HG03039 (cell line): Measurements from ENCODE around the gene PRAMEF4.
"Not testable (repeated sequence)": the region's sequence is repeated elsewhere in the genome, so short reads cannot be mapped to it uniquely, and the experiment has no call there.

Experiments
- ATAC-seq: cut with Tn5 transposase; IDR thresholded peaks from one replicate; pipeline ENCODE4 v1.9.1; 2021; ENCODE audit warnings: mild to moderate bottlenecking, moderate library complexity; ENCODE audit not compliant: unreplicated experiment

Gene PRAMEF4

DNA sequence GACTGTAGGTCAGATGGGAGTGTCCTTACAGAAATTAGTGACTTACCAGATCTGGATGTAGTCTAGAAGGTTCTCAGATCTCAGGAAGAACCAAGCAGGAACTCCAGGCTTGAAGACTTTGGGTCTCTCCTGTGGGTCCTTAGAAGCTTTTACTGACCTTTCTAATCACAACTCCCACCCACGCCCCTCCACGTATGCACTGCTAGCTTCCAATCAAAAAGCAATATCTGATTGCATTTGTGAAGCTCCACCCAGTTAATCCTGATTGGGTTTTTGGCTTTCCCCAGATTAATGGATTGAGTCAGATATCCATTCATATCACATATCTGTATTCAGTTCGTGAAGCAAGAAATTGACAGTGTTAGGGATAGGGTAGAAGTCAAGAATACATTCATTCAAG, at the start of gene PRAMEF4:
Gene PRAMEF4, minus strand, starts transcription at position 101 of the 400 bp plus-strand sequence. CDS start 2,807 bp downstream, outside the sequence.
- ATAC-seq, result not testable (repeated sequence)

DNA sequence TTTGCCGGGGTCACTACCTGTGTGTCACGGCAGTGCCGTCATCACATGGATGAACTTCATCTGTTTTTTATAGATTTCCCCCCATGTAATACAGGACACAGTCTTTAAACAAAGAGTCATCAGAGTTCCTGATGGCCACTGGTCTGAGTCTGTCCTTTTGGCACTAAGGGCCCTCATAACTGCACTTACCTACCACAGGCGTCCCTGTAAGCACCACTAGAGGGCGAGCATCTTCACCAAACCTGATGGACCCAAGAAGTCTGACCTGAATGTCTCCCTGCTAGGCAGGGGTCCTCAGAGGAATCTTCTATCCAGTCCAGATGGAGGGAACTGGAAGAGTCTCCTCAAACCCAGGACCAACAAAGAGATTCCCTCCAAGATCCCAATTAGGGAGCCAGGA, 38.4 kb upstream of the PRAMEF4 start:
- ATAC-seq, result not testable (repeated sequence)

DNA sequence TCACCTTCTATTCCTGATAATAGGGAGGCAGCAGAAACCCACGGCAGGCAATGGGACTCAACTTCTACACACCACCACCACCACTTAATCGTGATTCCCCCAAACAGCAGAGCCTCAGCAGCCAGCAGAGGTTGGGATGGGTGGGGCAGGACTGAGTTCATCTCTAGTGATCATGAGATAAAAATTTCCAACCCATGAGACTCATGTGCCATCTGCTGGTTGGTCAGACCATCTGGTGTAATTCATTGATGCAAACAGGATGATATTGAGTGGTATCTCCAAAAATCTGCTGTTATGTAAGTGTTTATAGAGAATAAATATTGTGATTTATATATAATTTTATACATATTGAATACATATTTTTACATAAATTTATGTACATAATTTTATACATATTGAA, 35.7 kb upstream of the PRAMEF4 start:
- not testable (repeated sequence) for ATAC-seq

DNA sequence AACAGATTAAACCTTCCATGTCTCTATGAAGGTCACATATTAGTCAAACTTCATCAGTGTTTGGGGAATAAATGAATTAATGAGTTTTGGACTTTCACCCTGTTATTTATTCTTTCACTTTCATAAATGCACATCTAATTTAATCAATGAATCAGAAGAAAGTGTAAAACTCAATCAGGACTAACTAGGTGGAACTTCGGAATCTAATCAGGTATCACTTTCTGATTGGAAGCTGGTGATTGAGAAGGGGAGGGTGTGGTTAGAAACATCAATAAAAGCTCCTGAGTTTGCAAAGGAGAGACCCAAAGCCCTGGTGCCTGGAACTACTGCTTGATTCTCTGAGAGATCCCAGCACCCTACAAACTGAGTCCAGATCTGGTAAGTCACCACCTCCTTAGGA, 30.3 kb upstream of the PRAMEF4 start, which contains the start of gene PRAMEF7:
Gene PRAMEF7, plus strand, starts transcription at position 301 of the 400 bp plus-strand sequence. CDS start 1,083 bp downstream, outside the sequence.
- not testable (repeated sequence) for ATAC-seq

DNA sequence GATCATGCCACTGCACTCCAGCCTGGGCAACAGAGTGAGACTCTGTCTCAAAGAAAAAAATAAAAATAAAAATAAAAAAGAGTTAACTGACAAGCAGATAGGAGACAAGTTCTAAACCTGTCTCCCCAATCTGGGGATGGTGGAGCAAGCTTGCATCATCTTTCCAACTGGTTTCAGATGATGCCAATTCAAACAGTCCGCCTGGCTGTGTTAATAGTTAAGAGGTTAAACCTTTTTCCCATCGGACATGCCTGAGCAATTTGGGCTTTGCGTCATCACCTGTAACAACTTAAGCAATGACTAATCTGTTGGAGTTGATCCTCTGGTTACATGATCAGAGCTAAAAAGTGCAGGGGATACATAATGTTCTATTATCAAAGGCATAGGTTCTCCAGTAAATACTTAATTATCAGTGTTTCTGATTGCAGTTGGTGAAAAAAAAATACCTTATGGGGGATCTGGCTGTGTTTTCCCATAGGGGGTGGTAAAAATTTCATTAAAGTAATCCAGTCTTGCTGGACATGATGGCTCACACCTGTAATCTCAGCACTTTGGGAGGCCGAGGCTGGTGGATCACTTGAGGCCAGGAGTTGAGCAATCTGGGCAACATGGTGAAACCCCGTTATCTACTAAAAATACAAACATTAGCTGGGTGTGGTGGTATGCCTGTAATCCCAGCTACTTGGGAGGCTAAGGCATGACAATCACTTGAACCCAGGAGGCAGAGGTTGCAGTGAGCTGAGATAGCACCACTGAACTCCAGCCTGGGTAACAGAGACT, 18.0 kb upstream of the PRAMEF4 start:
- ATAC-seq, result not testable (repeated sequence)

DNA sequence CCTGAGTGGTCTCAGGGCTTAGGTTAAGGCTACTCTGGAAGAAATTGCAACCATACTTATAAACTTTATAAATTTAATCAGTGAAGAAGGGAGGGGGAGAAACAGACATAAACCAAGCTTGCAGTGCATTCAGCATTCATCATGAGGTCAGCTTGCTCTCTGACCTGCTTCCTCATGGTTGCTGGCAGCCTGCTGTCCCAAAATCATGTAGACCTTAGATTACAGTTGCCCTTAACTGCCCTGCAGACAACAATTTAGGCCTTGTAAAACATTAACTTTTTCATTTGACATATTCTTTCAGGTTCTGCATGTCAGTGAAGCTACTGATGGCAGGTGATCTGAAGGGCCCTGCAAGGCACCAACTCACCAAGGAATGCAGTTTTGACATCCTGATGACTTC, 13.2 kb upstream of the PRAMEF4 start:
- ATAC-seq, result not testable (repeated sequence)

DNA sequence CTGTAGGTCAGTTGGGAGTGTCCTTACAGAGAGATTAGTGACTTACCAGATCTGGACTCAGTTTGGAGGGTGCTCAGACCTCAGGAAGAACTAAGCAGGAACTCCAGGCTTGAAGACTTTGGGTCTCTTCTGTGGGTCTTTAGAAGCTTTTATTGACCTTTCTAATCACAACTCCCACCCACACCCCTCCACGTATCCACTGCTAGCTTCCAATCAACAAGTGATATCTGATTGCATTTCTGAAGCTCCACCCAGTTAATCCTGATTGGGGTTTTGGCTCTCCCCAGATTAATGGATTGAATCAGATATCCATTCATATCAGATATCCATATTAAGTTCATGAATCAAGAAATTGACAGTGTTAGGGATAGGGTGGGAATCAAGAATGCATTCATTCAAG, 12.2 kb upstream of the PRAMEF4 start, which contains the start of gene PRAMEF10:
Gene PRAMEF10, minus strand, starts transcription at position 101 of the 400 bp plus-strand sequence. CDS start 2,423 bp downstream, outside the sequence.
- ATAC-seq, result not testable (repeated sequence)

DNA sequence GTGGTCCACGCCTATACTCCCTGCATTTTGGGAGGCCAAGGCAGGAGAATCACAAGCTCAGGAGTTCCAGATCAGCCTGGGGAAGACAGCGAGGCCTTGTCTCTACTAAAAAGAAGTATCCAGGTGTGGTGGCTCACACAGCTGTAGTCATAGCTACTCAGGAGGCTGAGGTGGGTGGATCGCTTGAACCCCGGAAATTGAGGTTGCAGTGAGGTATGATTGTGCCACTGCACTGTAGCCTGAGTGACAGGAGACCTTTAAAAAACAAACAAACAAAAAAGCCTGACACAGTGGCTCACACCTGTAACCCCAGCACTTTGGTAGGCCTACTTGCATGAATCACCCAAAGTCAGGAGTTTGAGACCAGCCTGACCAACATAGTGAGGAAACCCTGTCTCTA, 7.5 kb downstream of the PRAMEF4 start:
- not testable (repeated sequence) for ATAC-seq

DNA sequence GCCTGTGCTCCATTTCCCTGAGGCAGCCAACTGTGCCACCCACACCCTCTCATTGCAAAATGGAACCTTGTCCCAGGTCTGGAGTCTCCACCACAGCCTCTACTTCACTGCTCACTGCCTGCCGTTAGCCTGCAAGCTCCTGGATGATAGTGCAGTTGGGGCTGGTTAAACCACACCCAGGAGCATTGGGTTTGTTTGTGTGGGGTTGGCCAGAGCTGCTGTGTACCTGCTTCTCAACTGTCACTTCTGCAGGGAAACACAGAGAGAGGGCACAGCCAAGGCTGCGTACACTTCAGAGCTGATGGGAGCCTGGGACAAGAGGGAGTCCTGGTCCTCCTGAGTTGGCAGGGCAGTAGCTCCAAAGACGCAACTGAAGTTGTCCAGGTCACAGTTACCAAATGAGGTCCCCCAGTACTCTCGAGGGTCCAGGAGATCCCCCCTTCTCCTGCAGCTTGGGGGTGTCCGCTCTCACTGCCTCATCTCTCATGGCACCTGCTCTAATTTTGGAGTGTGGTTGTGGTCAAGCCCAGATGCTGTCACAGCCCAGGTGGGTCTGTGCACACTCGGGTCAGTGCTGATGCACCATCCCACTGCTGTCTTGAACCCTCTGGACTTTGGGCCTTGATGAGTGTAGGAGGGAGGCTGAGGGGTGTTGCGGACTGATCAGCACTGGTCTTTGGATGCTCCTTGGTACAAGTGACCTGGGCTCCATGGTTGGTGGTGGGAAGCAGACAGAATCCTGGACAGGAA, 22.7 kb downstream of the PRAMEF4 start:
- ATAC-seq, result not testable (repeated sequence)

DNA sequence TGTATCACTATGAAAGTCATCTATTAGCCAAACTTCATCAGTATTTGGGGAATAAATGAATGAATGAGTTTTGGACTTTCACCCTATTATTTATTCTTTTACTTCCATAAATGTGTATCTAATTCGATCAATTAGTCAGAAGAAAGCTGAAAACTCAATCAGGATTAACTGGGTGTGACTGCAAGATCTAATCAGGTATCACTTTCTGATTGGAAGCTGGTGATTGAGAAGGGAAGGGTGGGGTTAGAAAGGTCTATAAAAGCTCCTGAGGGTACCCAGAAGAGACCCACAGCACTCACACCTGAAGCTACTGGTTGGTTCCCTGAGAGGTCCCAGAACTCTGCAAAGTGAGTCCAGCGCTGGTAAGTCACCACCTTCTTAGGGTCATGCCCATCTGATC, 29.2 kb downstream of the PRAMEF4 start, which contains the start of gene PRAMEF2:
Gene PRAMEF2, plus strand, starts transcription at position 301 of the 400 bp plus-strand sequence. CDS start 1,924 bp downstream, outside the sequence.
- not testable (repeated sequence) for ATAC-seq

DNA sequence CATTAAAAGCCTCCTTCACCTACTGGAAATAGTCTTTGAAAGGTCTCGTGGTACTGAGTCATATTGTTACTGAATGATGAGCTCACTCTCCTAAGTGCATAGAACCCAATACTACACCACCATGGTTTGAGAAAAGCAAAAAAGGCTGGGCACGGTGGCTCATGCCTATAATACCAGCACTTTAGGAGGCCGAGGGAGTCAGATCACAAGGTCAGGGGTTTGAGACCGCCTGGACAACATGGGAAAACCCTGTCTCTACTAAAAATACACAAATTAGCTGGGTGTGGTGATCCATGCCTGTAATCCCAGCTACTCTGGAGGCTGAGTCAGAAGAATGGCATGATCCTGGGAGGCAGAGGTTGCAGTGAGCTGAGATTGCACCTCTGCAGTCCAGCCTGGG, 34.2 kb downstream of the PRAMEF4 start:
- no peak for ATAC-seq

DNA sequence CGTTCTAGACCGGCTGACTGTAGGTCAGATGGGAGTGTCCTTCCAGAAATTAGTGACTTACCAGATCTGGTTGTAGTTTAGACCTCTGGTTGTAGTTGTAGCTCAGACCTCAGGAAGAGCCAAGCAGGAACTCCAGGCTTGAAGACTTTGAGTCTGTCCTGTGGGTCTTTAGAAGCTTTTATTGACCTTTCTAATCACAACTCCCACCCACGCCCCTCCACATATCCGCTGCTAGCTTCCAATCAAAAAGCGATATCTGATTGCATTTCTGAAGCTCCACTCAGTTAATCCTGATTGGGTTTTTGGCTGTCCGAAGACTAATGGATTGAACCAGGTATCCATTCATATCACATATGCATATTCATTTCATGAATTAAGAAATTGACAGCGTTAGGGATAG, 37.4 kb downstream of the PRAMEF4 start, which contains the start of gene HNRNPCL1:
Gene HNRNPCL1, minus strand, starts transcription at position 101 of the 400 bp plus-strand sequence. CDS start 431 bp downstream, outside the sequence.
- not testable (repeated sequence) for ATAC-seq

DNA sequence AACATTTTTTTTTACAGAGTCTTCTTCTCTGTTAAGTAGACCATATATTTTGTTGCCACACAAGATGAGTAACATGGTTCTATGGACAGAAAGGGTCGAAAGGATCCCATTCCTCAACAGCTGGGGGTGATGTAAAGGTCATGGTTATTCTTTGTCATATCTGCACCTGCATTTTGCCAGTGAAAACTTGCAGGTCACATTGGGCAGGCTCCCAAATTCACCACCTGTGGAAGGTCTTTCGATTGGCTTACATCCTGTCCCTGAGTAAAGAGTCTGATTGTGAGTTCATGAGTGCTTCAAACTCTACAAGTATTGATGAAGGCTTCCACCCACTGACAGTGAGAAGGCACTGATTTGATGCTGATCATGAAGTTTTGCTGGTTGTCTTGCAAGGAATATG, 52.8 kb downstream of the PRAMEF4 start:
- ATAC-seq, result not testable (repeated sequence)

DNA sequence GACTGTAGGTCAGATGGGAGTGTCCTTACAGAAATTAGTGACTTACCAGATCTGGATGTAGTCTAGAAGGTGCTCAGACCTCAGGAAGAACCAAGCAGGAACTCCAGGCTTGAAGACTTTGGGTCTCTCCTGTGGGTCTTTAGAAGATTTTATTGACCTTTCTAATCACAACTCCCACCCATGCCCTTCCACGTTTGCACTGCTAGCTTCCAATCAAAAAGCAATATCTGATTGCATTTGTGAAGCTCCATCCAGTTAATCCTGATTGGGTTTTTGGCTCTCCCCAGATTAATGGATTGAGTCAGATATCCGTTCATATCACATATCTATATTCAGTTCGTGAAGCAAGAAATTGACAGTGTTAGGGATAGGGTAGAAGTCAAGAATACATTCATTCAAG, 54.7 kb downstream of the PRAMEF4 start, which contains the start of gene PRAMEF11:
Gene PRAMEF11, minus strand, starts transcription at position 101 of the 400 bp plus-strand sequence. CDS start 2,621 bp downstream, outside the sequence.
- ATAC-seq, result not testable (repeated sequence)
